ENCODE data around the gene TNFRSF11A. TPM values are rescaled to one million over a fixed set of nuclear protein-coding genes. Genes with fewer than 3 reads are reported as not detected.

Gene TNFRSF11A
- total RNA-seq, 1 donor = under 0.01 TPM

DNA sequence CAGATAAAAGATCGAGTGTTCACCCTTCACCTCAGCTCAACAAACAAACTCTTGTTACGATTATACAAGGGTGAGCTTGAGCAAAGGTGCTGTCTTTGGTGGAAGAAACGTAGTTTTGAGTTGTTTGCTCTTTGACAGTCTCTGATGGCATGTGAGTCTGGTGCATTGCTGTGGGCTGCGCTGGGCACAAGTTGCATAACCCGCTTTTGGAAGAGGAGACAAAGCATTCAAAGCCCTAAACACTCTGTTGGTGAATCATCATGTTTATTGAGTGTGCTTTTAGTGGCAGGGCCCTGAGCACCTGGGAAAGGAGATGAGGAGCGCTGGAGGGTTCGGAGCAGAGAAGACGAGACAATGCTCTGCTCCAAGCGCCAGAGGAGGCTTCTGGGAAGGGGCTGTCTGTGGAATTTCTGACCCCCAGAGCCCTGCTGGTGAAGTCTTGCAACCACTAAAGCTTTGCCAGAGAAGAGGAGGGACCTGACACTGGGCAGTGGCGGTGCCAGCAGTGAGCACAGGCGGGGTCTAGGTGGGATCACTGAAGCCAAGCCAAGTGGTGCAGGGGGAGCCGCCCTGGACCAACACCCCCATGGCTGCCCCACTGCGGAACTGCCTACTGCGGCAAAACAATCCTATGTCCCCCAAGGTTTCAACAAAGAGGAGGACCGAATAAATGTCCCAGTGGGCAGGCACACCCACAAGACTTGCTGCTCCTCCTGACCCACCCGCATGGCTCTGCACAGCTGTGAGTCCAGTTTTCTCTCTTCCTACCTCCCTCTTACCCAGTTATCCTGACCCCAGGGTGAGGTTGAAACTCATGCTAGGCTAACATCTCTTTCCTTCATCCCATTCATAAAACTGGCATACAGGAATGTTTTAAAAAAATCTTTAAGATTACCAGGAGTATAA, 64.0 kb downstream of the TNFRSF11A start:
- no peaks in the 10 kb centered on the region for H3K9me3 ChIP-seq (ENCODE audit: low read depth, low read length)
- DNase-seq (ENCODE audit: insufficient read length, low spot score, missing footprints) = peak; percentile 66
- H3K36me3 ChIP-seq (ENCODE audit: insufficient read depth, low read length) = no peaks in the 10 kb centered on the region
- TF ChIP-seq, protein P1, sequence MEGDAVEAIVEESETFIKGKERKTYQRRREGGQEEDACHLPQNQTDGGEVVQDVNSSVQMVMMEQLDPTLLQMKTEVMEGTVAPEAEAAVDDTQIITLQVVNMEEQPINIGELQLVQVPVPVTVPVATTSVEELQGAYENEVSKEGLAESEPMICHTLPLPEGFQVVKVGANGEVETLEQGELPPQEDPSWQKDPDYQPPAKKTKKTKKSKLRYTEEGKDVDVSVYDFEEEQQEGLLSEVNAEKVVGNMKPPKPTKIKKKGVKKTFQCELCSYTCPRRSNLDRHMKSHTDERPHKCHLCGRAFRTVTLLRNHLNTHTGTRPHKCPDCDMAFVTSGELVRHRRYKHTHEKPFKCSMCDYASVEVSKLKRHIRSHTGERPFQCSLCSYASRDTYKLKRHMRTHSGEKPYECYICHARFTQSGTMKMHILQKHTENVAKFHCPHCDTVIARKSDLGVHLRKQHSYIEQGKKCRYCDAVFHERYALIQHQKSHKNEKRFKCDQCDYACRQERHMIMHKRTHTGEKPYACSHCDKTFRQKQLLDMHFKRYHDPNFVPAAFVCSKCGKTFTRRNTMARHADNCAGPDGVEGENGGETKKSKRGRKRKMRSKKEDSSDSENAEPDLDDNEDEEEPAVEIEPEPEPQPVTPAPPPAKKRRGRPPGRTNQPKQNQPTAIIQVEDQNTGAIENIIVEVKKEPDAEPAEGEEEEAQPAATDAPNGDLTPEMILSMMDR (IDR thresholded peaks at IDR 0.05; ENCODE audit: extremely low read depth, low read depth, low read length) = no peak
- no peaks in the 10 kb centered on the region for H4K20me1 ChIP-seq (ENCODE audit: insufficient read depth, low read length)
- H3K4me3 ChIP-seq (ENCODE audit: insufficient read depth, low read length) = no peak overlapping the region
- peaks cover 12% of the 10 kb centered on the region for H3K27me3 ChIP-seq (ENCODE audit: insufficient read depth, low read length)
- H3K27ac ChIP-seq (ENCODE audit: low read depth, low read length) = no peak overlapping the region
- H3K4me1 ChIP-seq (ENCODE audit: insufficient read depth, low read length) = peaks cover 7% of the 10 kb centered on the region
- no peaks in the 10 kb centered on the region for H3K79me2 ChIP-seq (ENCODE audit: insufficient read depth, low read length)
- H2AFZ ChIP-seq (ENCODE audit: low read length) = no peak overlapping the region
- no peak overlapping the region for H3K4me2 ChIP-seq (ENCODE audit: insufficient read depth, low read length)

- peaks cover 12% of the 10 kb centered on the region for H3K27me3 ChIP-seq (ENCODE audit: insufficient read depth, low read length)
- H3K9me3 ChIP-seq (ENCODE audit: low read depth, low read length) = no peaks in the 10 kb centered on the region
- no peak for DNase-seq (ENCODE audit: insufficient read length, low spot score, missing footprints)
- H3K4me1 ChIP-seq (ENCODE audit: insufficient read depth, low read length) = peaks cover 7% of the 10 kb centered on the region
- H3K4me3 ChIP-seq (ENCODE audit: insufficient read depth, low read length) = no peak overlapping the region
- no peak overlapping the region for H3K4me2 ChIP-seq (ENCODE audit: insufficient read depth, low read length)
- H2AFZ ChIP-seq (ENCODE audit: low read length) = no peak overlapping the region
- no peaks in the 10 kb centered on the region for H3K36me3 ChIP-seq (ENCODE audit: insufficient read depth, low read length)
- H3K27ac ChIP-seq (ENCODE audit: low read depth, low read length) = no peak overlapping the region
- TF ChIP-seq, protein P1 (IDR thresholded peaks at IDR 0.05; ENCODE audit: extremely low read depth, low read depth, low read length) = no peak
- no peaks in the 10 kb centered on the region for H4K20me1 ChIP-seq (ENCODE audit: insufficient read depth, low read length)
- no peaks in the 10 kb centered on the region for H3K79me2 ChIP-seq (ENCODE audit: insufficient read depth, low read length)
Measured at GRCh38 chr18:62389761-62390481, 64.8 kb downstream of the TNFRSF11A start.

- peaks cover 17% of the 10 kb centered on the region for H3K27me3 ChIP-seq (ENCODE audit: insufficient read depth, low read length)
- no peak overlapping the region for H3K4me3 ChIP-seq (ENCODE audit: insufficient read depth, low read length)
- H3K4me1 ChIP-seq (ENCODE audit: insufficient read depth, low read length) = no peaks in the 10 kb centered on the region
- no peaks in the 10 kb centered on the region for H3K9me3 ChIP-seq (ENCODE audit: low read depth, low read length)
- no peak overlapping the region for H3K4me2 ChIP-seq (ENCODE audit: insufficient read depth, low read length)
- H3K27ac ChIP-seq (ENCODE audit: low read depth, low read length) = no peak overlapping the region
- no peaks in the 10 kb centered on the region for H4K20me1 ChIP-seq (ENCODE audit: insufficient read depth, low read length)
- H3K79me2 ChIP-seq (ENCODE audit: insufficient read depth, low read length) = no peaks in the 10 kb centered on the region
- no peaks in the 10 kb centered on the region for H3K36me3 ChIP-seq (ENCODE audit: insufficient read depth, low read length)
- TF ChIP-seq, protein P1 (IDR thresholded peaks at IDR 0.05; ENCODE audit: extremely low read depth, low read depth, low read length) = no peak
- H2AFZ ChIP-seq (ENCODE audit: low read length) = no peak overlapping the region
- no peak for DNase-seq (ENCODE audit: insufficient read length, low spot score, missing footprints)
Measured at GRCh38 chr18:62394006-62394763, 69.1 kb downstream of the TNFRSF11A start.

Measured in osteoblast (primary cell).